GM19397 (cell line): ENCODE measurements around the gene LSAMP.

ENCODE experiments used
- ATAC-seq: cut with Tn5 transposase; IDR thresholded peaks from one replicate; pipeline ENCODE4 v1.9.1; 2021; ENCODE audit warnings: mild to moderate bottlenecking, moderate library complexity; ENCODE audit not compliant: unreplicated experiment

Gene LSAMP

GRCh38 chr3:115918900-115919299, 526.4 kb downstream of the LSAMP start:
- ATAC-seq = no peak

- no peak for ATAC-seq
Observed at GRCh38 chr3:115916866-115917265, 528.4 kb downstream of the LSAMP start.

- ATAC-seq = no peak
Observed at GRCh38 chr3:115915061-115915460, 530.2 kb downstream of the LSAMP start.

- no peak for ATAC-seq
Observed at GRCh38 chr3:115913069-115913686, 532.1 kb downstream of the LSAMP start.

- no peak for ATAC-seq
Observed at GRCh38 chr3:115912372-115912771, 532.9 kb downstream of the LSAMP start.

DNA sequence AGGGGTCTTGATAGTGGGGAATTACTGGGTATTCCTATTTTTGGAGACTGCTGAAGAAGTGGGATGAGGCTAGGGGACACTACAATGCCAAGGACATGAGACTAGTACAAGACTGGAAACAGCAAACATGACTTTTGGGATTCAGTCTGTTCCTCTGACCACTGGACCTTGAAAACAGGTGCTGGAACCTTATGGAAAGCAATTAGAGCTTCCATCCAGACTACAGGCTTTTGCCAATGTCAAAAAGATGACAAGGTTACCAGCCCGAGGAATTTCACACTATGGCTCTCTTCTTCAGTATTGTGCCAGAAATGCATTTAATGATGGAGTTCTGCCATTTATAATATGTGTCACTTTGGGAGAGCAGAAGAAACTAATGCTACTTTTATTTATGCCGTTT, 539.4 kb downstream of the LSAMP start:
- no peak for ATAC-seq

GRCh38 chr3:115903843-115904242, 541.4 kb downstream of the LSAMP start:
- no peak for ATAC-seq

- no peak for ATAC-seq
Observed at GRCh38 chr3:115901008-115901407, 544.3 kb downstream of the LSAMP start.

- no peak for ATAC-seq
Observed at GRCh38 chr3:115899535-115899934, 545.8 kb downstream of the LSAMP start.

DNA sequence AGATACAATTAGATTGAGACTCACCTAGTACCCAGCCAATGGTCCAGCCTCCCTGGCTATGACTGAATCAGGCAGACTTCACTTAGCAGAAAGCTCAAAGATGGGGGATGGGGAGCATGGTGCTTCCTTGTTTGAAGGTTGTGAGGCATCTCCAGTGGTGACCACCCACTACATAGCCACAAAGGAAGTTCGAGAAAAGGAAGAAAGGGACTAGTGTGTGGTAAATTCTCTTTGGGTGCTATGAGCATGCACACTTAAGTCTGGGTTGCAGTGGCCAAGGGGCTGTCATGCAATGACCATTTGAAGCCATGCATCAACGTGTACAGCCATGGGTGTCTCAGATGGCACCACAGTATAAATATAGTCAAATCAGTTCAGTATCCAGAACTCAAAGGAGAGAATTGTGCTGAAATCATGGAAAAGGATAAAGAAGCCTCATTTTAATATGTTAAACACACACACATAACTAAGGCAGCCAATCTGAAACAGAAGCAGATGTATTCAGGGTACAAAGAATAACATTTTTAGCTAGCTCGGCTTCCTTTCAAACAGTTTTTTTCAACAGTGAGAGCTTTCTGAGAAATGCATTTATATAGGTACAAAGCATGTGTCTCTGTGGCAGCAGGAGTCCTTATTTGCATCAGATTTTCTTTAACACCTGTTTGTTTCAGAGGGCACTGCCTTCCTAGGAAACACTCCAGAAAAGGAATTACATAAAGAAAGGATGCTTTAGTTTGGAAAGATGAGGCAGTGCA, 546.5 kb downstream of the LSAMP start:
- ATAC-seq = no peak

- no peak for ATAC-seq
Observed at GRCh38 chr3:115891006-115891636, 554.2 kb downstream of the LSAMP start.

DNA sequence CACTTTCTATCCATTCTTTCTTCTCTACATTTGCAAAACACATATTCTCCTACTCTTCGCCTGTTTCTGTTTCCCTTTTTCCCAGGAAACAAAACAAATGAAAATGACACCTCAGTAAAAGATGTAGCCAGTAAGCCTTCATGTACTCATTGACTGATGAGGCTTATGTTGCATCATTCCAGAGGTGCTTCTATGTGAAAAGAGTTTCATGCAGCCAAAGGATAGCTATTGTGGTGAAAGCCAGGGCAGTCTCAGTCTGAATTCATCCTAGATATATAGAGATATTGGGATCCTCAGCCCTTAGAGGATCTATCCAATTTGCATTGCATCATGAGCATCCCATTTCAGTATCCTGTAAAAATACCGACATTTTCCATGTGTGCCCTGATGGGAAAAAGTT, 554.7 kb downstream of the LSAMP start:
- no peak for ATAC-seq

- no peak for ATAC-seq
Observed at GRCh38 chr3:115885621-115886020, 559.7 kb downstream of the LSAMP start.

DNA sequence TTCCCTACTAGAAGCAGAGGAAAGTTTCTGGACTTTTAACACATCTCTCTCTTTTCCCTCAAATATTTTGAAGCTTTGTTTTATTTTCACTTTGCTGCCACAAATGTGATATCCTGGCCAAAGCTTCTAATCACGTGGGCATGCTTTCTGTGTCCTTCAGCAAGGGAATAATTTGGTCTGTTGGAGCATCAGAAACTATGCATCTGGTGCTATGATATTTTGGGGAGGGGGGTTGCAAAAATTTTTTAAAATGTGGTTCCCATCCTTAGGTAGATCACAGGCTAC, 567.7 kb downstream of the LSAMP start:
- no peak for ATAC-seq

- ATAC-seq = no peak
Observed at GRCh38 chr3:115876876-115877614, 568.2 kb downstream of the LSAMP start.

- no peak for ATAC-seq
Observed at GRCh38 chr3:115875460-115875859, 569.8 kb downstream of the LSAMP start.

DNA sequence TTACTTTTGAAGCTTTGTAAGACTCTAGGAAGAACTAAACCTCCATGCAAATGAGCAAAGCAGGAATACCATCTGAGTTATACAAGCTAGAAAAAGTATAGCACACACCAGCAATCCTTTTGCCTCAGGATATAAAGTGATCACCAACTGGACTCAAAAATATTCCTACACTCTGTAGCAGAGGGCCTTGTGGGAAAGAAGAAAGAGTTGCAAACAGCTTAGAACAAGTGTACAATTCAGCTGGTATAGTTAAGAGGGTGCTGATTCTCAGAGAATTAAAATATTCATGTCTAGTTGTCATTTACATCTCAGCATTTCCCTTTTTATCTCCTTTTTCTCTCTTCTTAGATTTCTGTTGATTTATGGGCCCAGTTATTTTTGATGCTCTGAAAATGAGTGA, 573.6 kb downstream of the LSAMP start:
- no peak for ATAC-seq

DNA sequence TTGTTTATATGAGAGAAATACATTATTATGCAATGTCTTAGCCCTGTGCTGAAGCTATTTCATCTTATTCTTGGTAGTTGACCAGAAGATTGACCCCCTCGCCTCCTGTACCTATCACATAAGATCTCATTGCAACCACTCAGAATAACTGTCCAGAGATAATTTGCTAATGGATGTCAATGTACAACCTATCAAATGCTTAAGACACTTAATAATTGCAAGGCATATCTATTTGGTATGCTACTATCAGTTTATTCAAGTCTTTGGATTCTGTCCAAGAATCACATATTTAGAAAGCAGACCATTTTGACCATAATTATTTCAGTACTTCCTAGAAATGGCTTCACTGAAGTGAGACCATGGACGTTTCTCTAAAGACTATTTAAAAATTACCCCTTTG, 580.4 kb downstream of the LSAMP start:
- ATAC-seq = no peak

- no peak for ATAC-seq
Observed at GRCh38 chr3:115862849-115863248, 582.4 kb downstream of the LSAMP start.

GRCh38 chr3:115862099-115862498, 583.2 kb downstream of the LSAMP start:
- no peak for ATAC-seq

- no peak for ATAC-seq
Observed at GRCh38 chr3:115861166-115861733, 584.0 kb downstream of the LSAMP start.
